SK-N-SH treated with all-trans-retinoic acid at 6 μM for 48 hours (cell line): Measurements from ENCODE around the gene RHBDL3.

Experiments used
- ATAC-seq: fragments of 200-7000 bp; cut with Tn5 transposase; 3 replicates; pipeline ENCODE4 v1.9.1; 2020; ENCODE audit warnings: mild to moderate bottlenecking, moderate library complexity
- ARNTL ChIP-seq: fragments of 450-650 bp; formaldehyde crosslinking; IDR thresholded peaks from 2 replicates; pipeline ENCODE4 v1.5.0; 2020; ENCODE audit warnings: low read depth, mild to moderate bottlenecking, moderate library complexity, borderline replicate concordance
- BACH2 ChIP-seq: fragments of 250-450 bp; sonication (Bioruptor Pico); IDR thresholded peaks from 2 replicates; pipeline ENCODE4 v1.9.0; 2021; ENCODE audit warnings: mild to moderate bottlenecking, borderline replicate concordance
- CREB5 ChIP-seq: fragments of 250-450 bp; sonication (Bioruptor Pico); IDR thresholded peaks from 2 replicates; pipeline ENCODE4 v1.5.1; 2020; ENCODE audit warnings: low read depth, mild to moderate bottlenecking, moderate library complexity
- CSDC2 ChIP-seq: fragments of 250-450 bp; sonication (Bioruptor Pico); IDR thresholded peaks from 2 replicates; pipeline ENCODE4 v1.5.0; 2020; ENCODE audit warnings: mild to moderate bottlenecking, moderate library complexity
- GLIS3 ChIP-seq: fragments of 250-450 bp; sonication (Bioruptor Pico); IDR thresholded peaks from 2 replicates; pipeline ENCODE4 v1.5.0; 2020; ENCODE audit warnings: mild to moderate bottlenecking, moderate library complexity
- ISL1 ChIP-seq: fragments of 250-450 bp; sonication (Bioruptor Pico); IDR thresholded peaks from 2 replicates; pipeline ENCODE4 v2.1.2; 2022; ENCODE audit warnings: mild to moderate bottlenecking, moderate library complexity
- OSR1 ChIP-seq: fragments of 250-450 bp; sonication (Bioruptor Pico); IDR thresholded peaks from 2 replicates; pipeline ENCODE4 v1.8.0; 2022; ENCODE audit warnings: moderate library complexity, mild to moderate bottlenecking, inconsistent platforms
- POU6F1 ChIP-seq: fragments of 250-450 bp; sonication (Bioruptor Pico); IDR thresholded peaks from 2 replicates; pipeline ENCODE4 v1.8.0; 2021; ENCODE audit warnings: low read depth, mild to moderate bottlenecking, moderate library complexity, borderline replicate concordance
- PPARA ChIP-seq: fragments of 250-450 bp; sonication (Bioruptor Pico); IDR thresholded peaks from 2 replicates; pipeline ENCODE4 v1.5.0; 2020; ENCODE audit warnings: mild to moderate bottlenecking, borderline replicate concordance
- RARB ChIP-seq: fragments of 250-450 bp; sonication (Bioruptor Pico); IDR thresholded peaks from 2 replicates; pipeline ENCODE4 v1.8.0; 2021; ENCODE audit warnings: mild to moderate bottlenecking, moderate library complexity
- SNAI2 ChIP-seq: fragments of 250-450 bp; sonication (Bioruptor Pico); IDR thresholded peaks from 2 replicates; pipeline ENCODE4 v1.5.0; 2020; ENCODE audit warnings: mild to moderate bottlenecking, moderate library complexity
- TOX ChIP-seq: fragments of 250-450 bp; sonication (Bioruptor Pico); IDR thresholded peaks from 2 replicates; pipeline ENCODE4 v1.8.0; 2021; ENCODE audit warnings: mild to moderate bottlenecking, moderate library complexity, borderline replicate concordance
- ZC3H10 ChIP-seq: fragments of 250-450 bp; sonication (Bioruptor Pico); IDR thresholded peaks from 2 replicates; pipeline ENCODE4 v1.5.1; 2021; ENCODE audit warnings: mild to moderate bottlenecking, moderate library complexity
- ZFP3 ChIP-seq: fragments of 250-450 bp; sonication (Bioruptor Pico); IDR thresholded peaks from 2 replicates; pipeline ENCODE4 v1.5.0; 2020; ENCODE audit warnings: mild to moderate bottlenecking, moderate library complexity
- ZNF565 ChIP-seq: fragments of 450-650 bp; formaldehyde crosslinking; conservative IDR thresholded peaks from 2 replicates; pipeline ENCODE4 v1.5.0; 2020; ENCODE audit warnings: low read depth, mild to moderate bottlenecking, moderate library complexity
- ZNF70 ChIP-seq: fragments of 450-650 bp; formaldehyde crosslinking; IDR thresholded peaks from 2 replicates; pipeline ENCODE4 v1.5.0; 2020; ENCODE audit warnings: mild to moderate bottlenecking, moderate library complexity
- ZNF8 ChIP-seq: fragments of 450-650 bp; formaldehyde crosslinking; IDR thresholded peaks from 2 replicates; pipeline ENCODE4 v1.5.0; 2020; ENCODE audit warnings: mild to moderate bottlenecking, moderate library complexity
- TF ChIP-seq, protein P1 (sequence below): fragments of 250-450 bp; sonication (Bioruptor Pico); IDR thresholded peaks from 2 replicates; pipeline ENCODE4 v1.8.0; 2020; ENCODE audit warnings: mild to moderate bottlenecking, moderate library complexity, borderline replicate concordance
- TF ChIP-seq, protein P2 (sequence below): fragments of 250-450 bp; sonication (Bioruptor Pico); IDR thresholded peaks from 2 replicates; pipeline ENCODE4 v1.5.1; 2021; ENCODE audit warnings: mild to moderate bottlenecking, moderate library complexity
- TF ChIP-seq, protein P3 (sequence below): fragments of 250-450 bp; sonication (Bioruptor Pico); IDR thresholded peaks from 2 replicates; pipeline ENCODE4 v1.5.0; 2020; ENCODE audit warnings: mild to moderate bottlenecking, moderate library complexity

Gene RHBDL3

DNA sequence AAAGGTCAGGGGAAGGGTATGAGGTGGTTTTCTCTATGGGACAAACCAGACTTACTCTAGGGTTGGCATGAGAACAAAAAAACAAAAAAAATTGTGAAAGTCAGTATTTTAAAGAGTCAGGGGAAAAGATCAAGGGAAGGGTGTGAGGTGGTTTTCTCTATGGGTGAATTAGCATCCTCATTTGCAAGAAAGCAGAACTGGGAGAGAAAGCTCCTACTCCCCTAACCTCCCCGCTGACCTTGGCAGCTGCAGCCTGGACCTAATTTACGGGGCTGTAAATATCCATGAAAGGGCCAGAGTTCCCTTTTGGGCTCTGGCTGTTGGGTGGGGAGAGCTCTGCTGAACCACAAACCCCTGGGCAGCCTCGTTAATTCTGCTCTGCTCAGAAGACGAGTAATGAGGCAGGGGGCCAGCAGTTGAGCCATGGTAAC, 10.6 kb downstream of the RHBDL3 start:
- no peak for TF ChIP-seq PPARA
- TF ChIP-seq, protein P1, sequence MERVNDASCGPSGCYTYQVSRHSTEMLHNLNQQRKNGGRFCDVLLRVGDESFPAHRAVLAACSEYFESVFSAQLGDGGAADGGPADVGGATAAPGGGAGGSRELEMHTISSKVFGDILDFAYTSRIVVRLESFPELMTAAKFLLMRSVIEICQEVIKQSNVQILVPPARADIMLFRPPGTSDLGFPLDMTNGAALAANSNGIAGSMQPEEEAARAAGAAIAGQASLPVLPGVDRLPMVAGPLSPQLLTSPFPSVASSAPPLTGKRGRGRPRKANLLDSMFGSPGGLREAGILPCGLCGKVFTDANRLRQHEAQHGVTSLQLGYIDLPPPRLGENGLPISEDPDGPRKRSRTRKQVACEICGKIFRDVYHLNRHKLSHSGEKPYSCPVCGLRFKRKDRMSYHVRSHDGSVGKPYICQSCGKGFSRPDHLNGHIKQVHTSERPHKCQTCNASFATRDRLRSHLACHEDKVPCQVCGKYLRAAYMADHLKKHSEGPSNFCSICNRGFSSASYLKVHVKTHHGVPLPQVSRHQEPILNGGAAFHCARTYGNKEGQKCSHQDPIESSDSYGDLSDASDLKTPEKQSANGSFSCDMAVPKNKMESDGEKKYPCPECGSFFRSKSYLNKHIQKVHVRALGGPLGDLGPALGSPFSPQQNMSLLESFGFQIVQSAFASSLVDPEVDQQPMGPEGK (CRISPR knock-in tag): no peak
- no peak for TF ChIP-seq ARNTL (CRISPR knock-in tag)
- TF ChIP-seq ISL1 (CRISPR knock-in tag): no peak
- TF ChIP-seq, protein P2, sequence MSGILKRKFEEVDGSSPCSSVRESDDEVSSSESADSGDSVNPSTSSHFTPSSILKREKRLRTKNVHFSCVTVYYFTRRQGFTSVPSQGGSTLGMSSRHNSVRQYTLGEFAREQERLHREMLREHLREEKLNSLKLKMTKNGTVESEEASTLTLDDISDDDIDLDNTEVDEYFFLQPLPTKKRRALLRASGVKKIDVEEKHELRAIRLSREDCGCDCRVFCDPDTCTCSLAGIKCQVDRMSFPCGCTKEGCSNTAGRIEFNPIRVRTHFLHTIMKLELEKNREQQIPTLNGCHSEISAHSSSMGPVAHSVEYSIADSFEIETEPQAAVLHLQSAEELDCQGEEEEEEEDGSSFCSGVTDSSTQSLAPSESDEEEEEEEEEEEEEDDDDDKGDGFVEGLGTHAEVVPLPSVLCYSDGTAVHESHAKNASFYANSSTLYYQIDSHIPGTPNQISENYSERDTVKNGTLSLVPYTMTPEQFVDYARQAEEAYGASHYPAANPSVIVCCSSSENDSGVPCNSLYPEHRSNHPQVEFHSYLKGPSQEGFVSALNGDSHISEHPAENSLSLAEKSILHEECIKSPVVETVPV (CRISPR knock-in tag): no peak
- TF ChIP-seq SNAI2 (CRISPR knock-in tag): no peak
- no peak for TF ChIP-seq CREB5 (CRISPR knock-in tag)
- TF ChIP-seq TOX (CRISPR knock-in tag): no peak
- no peak for TF ChIP-seq ZFP3
- no peak for TF ChIP-seq RARB
- no peak for TF ChIP-seq OSR1 (CRISPR knock-in tag)
- TF ChIP-seq CSDC2 (CRISPR knock-in tag): no peak
- no peak for TF ChIP-seq ZNF565
- no peak for ATAC-seq

- TF ChIP-seq ISL1 (CRISPR knock-in tag): no peak
- no peak for TF ChIP-seq OSR1 (CRISPR knock-in tag)
- no peak for TF ChIP-seq ZNF70 (CRISPR knock-in tag)
- no peak for TF ChIP-seq ZNF565
- TF ChIP-seq, protein P3, sequence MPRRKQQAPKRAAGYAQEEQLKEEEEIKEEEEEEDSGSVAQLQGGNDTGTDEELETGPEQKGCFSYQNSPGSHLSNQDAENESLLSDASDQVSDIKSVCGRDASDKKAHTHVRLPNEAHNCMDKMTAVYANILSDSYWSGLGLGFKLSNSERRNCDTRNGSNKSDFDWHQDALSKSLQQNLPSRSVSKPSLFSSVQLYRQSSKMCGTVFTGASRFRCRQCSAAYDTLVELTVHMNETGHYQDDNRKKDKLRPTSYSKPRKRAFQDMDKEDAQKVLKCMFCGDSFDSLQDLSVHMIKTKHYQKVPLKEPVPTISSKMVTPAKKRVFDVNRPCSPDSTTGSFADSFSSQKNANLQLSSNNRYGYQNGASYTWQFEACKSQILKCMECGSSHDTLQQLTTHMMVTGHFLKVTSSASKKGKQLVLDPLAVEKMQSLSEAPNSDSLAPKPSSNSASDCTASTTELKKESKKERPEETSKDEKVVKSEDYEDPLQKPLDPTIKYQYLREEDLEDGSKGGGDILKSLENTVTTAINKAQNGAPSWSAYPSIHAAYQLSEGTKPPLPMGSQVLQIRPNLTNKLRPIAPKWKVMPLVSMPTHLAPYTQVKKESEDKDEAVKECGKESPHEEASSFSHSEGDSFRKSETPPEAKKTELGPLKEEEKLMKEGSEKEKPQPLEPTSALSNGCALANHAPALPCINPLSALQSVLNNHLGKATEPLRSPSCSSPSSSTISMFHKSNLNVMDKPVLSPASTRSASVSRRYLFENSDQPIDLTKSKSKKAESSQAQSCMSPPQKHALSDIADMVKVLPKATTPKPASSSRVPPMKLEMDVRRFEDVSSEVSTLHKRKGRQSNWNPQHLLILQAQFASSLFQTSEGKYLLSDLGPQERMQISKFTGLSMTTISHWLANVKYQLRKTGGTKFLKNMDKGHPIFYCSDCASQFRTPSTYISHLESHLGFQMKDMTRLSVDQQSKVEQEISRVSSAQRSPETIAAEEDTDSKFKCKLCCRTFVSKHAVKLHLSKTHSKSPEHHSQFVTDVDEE: no peak
- no peak for TF ChIP-seq ZC3H10
- no peak for TF ChIP-seq BACH2 (CRISPR knock-in tag)
- no peak for TF ChIP-seq ARNTL (CRISPR knock-in tag)
- no peak for TF ChIP-seq TOX (CRISPR knock-in tag)
- TF ChIP-seq CREB5 (CRISPR knock-in tag): no peak
- no peak for TF ChIP-seq GLIS3 (CRISPR knock-in tag)
- no peak for TF ChIP-seq CSDC2 (CRISPR knock-in tag)
- no peak for TF ChIP-seq POU6F1 (CRISPR knock-in tag)
- TF ChIP-seq, protein P2 (CRISPR knock-in tag): no peak
- TF ChIP-seq ZNF8 (CRISPR knock-in tag): no peak
- TF ChIP-seq, all 23 proteins: peak for 0
- ATAC-seq: peak; percentile 73
These were observed 11.7 kb downstream of the RHBDL3 start for GRCh38 chr17:32277284-32277683.
